Effector memory CD4-positive, alpha-beta T cell (primary cell): ENCODE data around the gene PPP1R37.

Experiments used
- DNase-seq, 3 donors: peaks; one replicate each; pipeline ENCODE4 v3.0.0-alpha.2; 2020
- H3K27ac ChIP-seq: 2 replicates; pipeline ENCODE4 v1.7.0; 2013; ENCODE audit warnings: mild to moderate bottlenecking, low read length, moderate library complexity; ENCODE audit not compliant: insufficient read depth, poor library complexity, severe bottlenecking
- H3K27me3 ChIP-seq: replicated peaks from 2 replicates; pipeline ENCODE4 v1.7.0; 2013; ENCODE audit warnings: mild to moderate bottlenecking, low read length; ENCODE audit not compliant: insufficient read depth, control insufficient read depth, poor library complexity, severe bottlenecking
- H3K36me3 ChIP-seq: 2 replicates; pipeline ENCODE4 v1.7.0; 2013; ENCODE audit warnings: mild to moderate bottlenecking, low read length, moderate library complexity; ENCODE audit not compliant: control insufficient read depth, insufficient read depth
- H3K4me1 ChIP-seq: 2 replicates; pipeline ENCODE4 v1.7.0; 2013; ENCODE audit warnings: low read length, mild to moderate bottlenecking; ENCODE audit not compliant: control insufficient read depth, insufficient read depth, poor library complexity, severe bottlenecking
- H3K4me3 ChIP-seq: 2 replicates; pipeline ENCODE4 v1.7.0; 2013; ENCODE audit warnings: low read length, low read depth, mild to moderate bottlenecking; ENCODE audit not compliant: insufficient read depth, poor library complexity, severe bottlenecking
- H3K9me3 ChIP-seq: 2 replicates; pipeline ENCODE4 v1.7.0; 2013; ENCODE audit warnings: mild to moderate bottlenecking, low read length, moderate library complexity; ENCODE audit not compliant: control insufficient read depth

Gene PPP1R37

DNA sequence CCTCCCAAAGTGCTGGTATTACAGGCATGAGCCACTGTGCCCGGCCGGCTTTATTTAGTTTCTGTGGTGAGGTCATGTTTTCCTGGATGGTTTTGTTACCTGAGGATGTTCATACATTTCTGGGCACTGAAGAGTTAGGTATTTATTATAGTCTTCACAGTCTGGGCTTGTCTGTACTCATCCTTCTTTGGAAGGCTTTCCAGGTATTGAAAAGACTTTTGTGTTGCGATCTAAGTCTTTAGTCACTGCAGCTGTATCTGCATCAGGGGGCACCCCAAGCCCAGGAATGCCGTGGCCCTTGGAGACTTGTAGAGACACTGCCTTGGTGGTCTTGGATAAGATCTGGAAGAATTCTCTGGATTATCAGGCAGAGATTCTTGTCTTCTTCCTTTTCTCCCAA is 98.4 kb downstream of the PPP1R37 start:
- H3K4me3 ChIP-seq, result no peak overlapping the region
- H3K27ac ChIP-seq, result no peak overlapping the region
- peaks cover 5% of the 10 kb centered on the region for H3K4me1 ChIP-seq
- H3K36me3 ChIP-seq, result no peaks in the 10 kb centered on the region
- no peaks in the 10 kb centered on the region for H3K9me3 ChIP-seq
- H3K27me3 ChIP-seq, result no peaks in the 10 kb centered on the region
- no peak for DNase-seq

DNA sequence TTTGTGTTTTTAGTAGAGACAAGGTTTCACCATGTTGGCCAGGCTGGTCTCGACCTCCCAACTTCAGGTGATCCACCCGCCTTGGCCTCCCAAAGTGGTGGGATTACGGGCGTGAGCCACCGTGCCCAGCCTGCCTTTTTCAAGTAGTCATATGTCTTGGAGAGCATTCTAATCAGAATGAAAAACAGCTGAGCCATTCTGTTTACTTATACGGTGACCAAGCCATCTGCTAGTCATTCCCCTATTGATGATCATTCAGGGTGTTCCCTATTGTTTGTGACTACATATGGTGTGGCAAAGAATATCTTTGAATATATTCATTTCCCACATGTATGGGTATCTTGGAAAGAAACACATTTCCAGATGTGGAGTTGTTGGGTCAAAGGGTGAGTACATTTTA is 102.8 kb downstream of the PPP1R37 start:
- Histone ChIP-seq H3K4me1 (no peaks in the 10 kb centered on the region), H3K27me3 (no peaks in the 10 kb centered on the region), H3K4me3 (no peak overlapping the region), H3K9me3 (no peaks in the 10 kb centered on the region), H3K36me3 (no peaks in the 10 kb centered on the region), H3K27ac (no peak overlapping the region)
- DNase-seq, result no peak
